Subcutaneous adipose tissue (tissue), 4 donors: ENCODE results near the gene PRDM12. TPM values are rescaled to one million over a fixed set of nuclear protein-coding genes. Genes with fewer than 3 reads are reported as not detected.

Experiments
- total RNA-seq, 4 donors: library from RNA; depleted of rRNA; stranded (reverse); fragments of >200 nt; gene quantifications; one replicate each; pipeline ENCODE4 v1.1.0, GENCODE V29; 2016
- TF ChIP-seq, protein P1 (sequence below): fragments of 450-650 bp; IDR thresholded peaks from one replicate; pipeline ENCODE4 v1.5.1; 2016; ENCODE audit warnings: low read depth, mild to moderate bottlenecking, control low read depth, antibody characterized with exemption, moderate library complexity

Gene PRDM12
- total RNA-seq, 4 donors from 2014 or later: not detected

GRCh38 chr9:130662099-130662969 is 2.1 kb upstream of the PRDM12 start:
- TF ChIP-seq, protein P1, sequence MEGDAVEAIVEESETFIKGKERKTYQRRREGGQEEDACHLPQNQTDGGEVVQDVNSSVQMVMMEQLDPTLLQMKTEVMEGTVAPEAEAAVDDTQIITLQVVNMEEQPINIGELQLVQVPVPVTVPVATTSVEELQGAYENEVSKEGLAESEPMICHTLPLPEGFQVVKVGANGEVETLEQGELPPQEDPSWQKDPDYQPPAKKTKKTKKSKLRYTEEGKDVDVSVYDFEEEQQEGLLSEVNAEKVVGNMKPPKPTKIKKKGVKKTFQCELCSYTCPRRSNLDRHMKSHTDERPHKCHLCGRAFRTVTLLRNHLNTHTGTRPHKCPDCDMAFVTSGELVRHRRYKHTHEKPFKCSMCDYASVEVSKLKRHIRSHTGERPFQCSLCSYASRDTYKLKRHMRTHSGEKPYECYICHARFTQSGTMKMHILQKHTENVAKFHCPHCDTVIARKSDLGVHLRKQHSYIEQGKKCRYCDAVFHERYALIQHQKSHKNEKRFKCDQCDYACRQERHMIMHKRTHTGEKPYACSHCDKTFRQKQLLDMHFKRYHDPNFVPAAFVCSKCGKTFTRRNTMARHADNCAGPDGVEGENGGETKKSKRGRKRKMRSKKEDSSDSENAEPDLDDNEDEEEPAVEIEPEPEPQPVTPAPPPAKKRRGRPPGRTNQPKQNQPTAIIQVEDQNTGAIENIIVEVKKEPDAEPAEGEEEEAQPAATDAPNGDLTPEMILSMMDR: no peak

DNA sequence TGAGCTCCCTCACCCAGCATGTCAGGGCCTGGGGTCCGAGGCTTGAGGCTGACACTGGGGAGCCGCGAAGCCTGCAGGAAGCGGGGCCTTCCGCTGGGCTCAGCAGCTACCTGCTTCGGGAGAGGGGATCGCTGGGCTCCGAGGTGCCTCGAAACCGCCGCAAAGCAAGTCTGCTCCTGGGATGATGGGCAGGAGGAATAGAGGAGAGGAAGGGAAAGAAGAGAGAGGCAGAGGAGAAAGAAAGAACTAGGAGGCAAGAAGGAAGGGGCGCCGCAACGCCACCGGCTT is 1.5 kb upstream of the PRDM12 start:
- TF ChIP-seq, protein P1: no peak

GRCh38 chr9:130663258-130663976 is 977 bp upstream of the PRDM12 start:
- TF ChIP-seq, protein P1: no peak

DNA sequence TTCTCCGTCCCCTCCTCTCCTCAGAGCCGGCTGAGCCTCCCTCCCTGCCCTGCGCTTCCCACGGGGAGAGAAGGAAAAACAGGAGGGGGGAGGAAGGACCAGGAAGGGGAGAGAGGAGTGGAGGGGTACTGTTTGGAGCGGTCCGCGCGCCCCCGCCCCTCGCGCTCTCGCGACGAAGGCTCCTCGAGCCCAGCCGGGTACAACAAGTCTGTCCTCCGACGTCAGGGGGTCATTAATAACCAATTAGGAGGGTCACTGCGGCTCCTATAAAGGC is 480 bp upstream of the PRDM12 start:
- TF ChIP-seq, protein P1: no peak

- TF ChIP-seq, protein P1: no peak
Observed at GRCh38 chr9:130665029-130665430, 636 bp downstream of the PRDM12 start.

DNA sequence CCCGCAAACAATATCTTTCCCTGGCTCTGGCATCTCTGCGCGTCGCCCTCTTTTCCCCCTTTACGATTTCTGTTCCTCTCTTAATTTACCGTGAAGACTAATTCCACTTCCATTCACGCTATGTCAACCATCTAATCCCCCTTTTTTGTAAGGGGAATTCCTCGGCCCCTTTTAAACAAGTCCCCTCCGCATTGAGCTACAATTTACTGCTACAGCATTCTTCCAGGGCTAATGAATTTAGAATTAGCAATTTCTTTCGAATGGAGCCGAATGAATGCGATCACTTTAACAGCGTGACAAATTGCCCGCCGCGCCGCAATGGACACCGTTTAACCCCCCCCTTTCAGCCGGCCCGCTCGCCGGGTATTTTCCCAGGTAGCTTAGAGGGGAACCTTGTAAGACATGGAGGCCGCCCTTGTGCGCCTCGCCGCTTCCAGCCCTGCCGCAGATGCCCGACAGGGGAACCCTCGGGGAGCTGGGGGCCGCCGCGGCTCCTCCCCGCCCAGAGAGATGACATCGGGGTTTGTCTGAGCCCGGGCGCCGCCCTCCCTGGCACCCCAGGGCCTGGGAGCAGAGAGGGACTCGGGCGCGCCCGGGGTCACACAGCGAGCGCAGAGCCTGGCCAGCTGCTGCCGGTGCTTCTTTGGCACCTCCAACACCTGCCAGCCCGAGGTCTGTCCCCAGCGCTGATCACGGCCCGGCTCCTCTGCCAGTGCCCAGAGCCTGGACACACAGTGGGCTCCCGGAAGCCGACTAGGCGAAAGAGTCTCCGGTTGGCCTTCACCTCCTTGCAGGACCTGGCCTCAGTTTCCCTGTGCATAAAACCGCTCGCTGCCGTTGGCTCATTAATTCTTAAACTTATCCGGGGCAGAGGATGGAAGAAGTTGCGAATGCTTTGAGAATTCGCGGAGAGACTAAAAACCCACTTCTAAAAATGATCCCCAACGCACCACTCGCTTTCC is 1.3 kb downstream of the PRDM12 start:
- TF ChIP-seq, protein P1: no peak
